Liver (tissue), 9 donors: Measurements from ENCODE around the gene CLCA1. TPM values are rescaled to one million over a fixed set of nuclear protein-coding genes. Genes with fewer than 3 reads are reported as not detected.

Experiments
- DNase-seq: peaks from one replicate; pipeline ENCODE4 v3.0.0-alpha.2; 2017; ENCODE audit warnings: low spot score
- H3K27ac ChIP-seq, 2 donors: one replicate each; pipeline ENCODE4 v1.7.0; 2013; ENCODE audit warnings: inconsistent platforms in 2 of 2, low read length in 2 of 2, control low read depth in 1 of 2, low read depth in 1 of 2, mild to moderate bottlenecking in 1 of 2
- H3K27me3 ChIP-seq, 4 donors: one replicate each; pipeline versions ENCODE4 v1.6.1 to v1.7.0; 2013; ENCODE audit warnings: low read length in 3 of 4, inconsistent platforms in 1 of 4, mild to moderate bottlenecking in 1 of 4, moderate library complexity in 1 of 4; ENCODE audit not compliant: control insufficient read depth in 4 of 4, insufficient read depth in 4 of 4
- H3K36me3 ChIP-seq, 4 donors: one replicate each; pipeline versions ENCODE4 v1.6.1 to v1.7.0; 2013; ENCODE audit warnings: low read length in 3 of 4, mild to moderate bottlenecking in 3 of 4, low read depth in 1 of 4, moderate library complexity in 1 of 4; ENCODE audit not compliant: control insufficient read depth in 4 of 4, insufficient read depth in 3 of 4
- H3K4me1 ChIP-seq, 4 donors: one replicate each; pipeline versions ENCODE4 v1.6.1 to v1.7.0; 2013; ENCODE audit warnings: low read length in 3 of 4, mild to moderate bottlenecking in 3 of 4, moderate library complexity in 1 of 4; ENCODE audit not compliant: control insufficient read depth in 4 of 4, insufficient read depth in 4 of 4
- H3K4me3 ChIP-seq, 3 donors: one replicate each; pipeline versions ENCODE4 v1.6.1 to v1.7.0; 2013; ENCODE audit warnings: low read length in 3 of 3, control low read depth in 1 of 3, low read depth in 1 of 3, mild to moderate bottlenecking in 1 of 3
- H3K9ac ChIP-seq, 2 donors: one replicate each; pipeline ENCODE4 v1.7.0; 2013; ENCODE audit warnings: low read length in 2 of 2, mild to moderate bottlenecking in 2 of 2, moderate library complexity in 2 of 2, control low read depth in 1 of 2, low read depth in 1 of 2
- H3K9me3 ChIP-seq, 4 donors: one replicate each; pipeline versions ENCODE4 v1.6.1 to v1.7.0; 2013; ENCODE audit warnings: low read length in 3 of 4; ENCODE audit not compliant: control insufficient read depth in 4 of 4
- FOXA1 ChIP-seq: IDR thresholded peaks from 2 replicates; pipeline ENCODE4 v1.6.1; 2016; ENCODE audit warnings: antibody characterized with exemption
- FOXA2 ChIP-seq: IDR thresholded peaks from 2 replicates; pipeline ENCODE4 v1.6.1; 2016; ENCODE audit warnings: antibody characterized with exemption
- GABPA ChIP-seq, 2 donors: IDR thresholded peaks in 1 of 2; conservative IDR thresholded peaks in 1 of 2; 2 replicates each; pipeline ENCODE4 v1.6.1; 2016; ENCODE audit warnings: antibody characterized with exemption in 2 of 2, mild to moderate bottlenecking in 1 of 2, moderate library complexity in 1 of 2
- HNF4A ChIP-seq, 2 donors: conservative IDR thresholded peaks; 2 replicates each; pipeline ENCODE4 v1.6.1; 2016; ENCODE audit warnings: antibody characterized with exemption in 2 of 2, mild to moderate bottlenecking in 2 of 2
- HNF4G ChIP-seq: IDR thresholded peaks from 2 replicates; pipeline ENCODE4 v1.6.1; 2016; ENCODE audit warnings: antibody characterized with exemption
- JUND ChIP-seq, 2 donors: IDR thresholded peaks; 2 replicates each; pipeline ENCODE4 v1.6.1; 2016; ENCODE audit warnings: antibody characterized with exemption in 2 of 2
- RAD21 ChIP-seq, 2 donors: IDR thresholded peaks; 2 replicates each; pipeline ENCODE4 v1.6.1; 2016; ENCODE audit warnings: antibody characterized with exemption in 2 of 2, mild to moderate bottlenecking in 2 of 2
- REST ChIP-seq: IDR thresholded peaks from 2 replicates; pipeline ENCODE4 v1.6.1; 2016; ENCODE audit warnings: antibody characterized with exemption, mild to moderate bottlenecking
- RXRA ChIP-seq, 2 donors: IDR thresholded peaks; 2 replicates each; pipeline ENCODE4 v1.6.1; 2017 to 2018; ENCODE audit warnings: antibody characterized with exemption in 2 of 2, mild to moderate bottlenecking in 1 of 2
- SP1 ChIP-seq: IDR thresholded peaks from 2 replicates; pipeline ENCODE4 v1.6.1; 2018; ENCODE audit warnings: antibody characterized with exemption, mild to moderate bottlenecking
- TAF1 ChIP-seq: conservative IDR thresholded peaks from 2 replicates; pipeline ENCODE4 v1.6.1; 2016; ENCODE audit warnings: antibody characterized with exemption, mild to moderate bottlenecking
- ZBTB33 ChIP-seq: IDR thresholded peaks from 2 replicates; pipeline ENCODE4 v1.6.1; 2016; ENCODE audit warnings: antibody characterized with exemption
- WGBS: extraction: QIAGEN DNeasy Blood & Tissue Kit; methylation state at CpG from one replicate; pipeline ENCODE4 v1.1.7; 2013; 5-methylcytosine and 5-hydroxymethylcytosine counted together
- polyA plus RNA-seq, 2 donors: library from polyadenylated mRNA; stranded (reverse) in 1 of 2; unstranded in 1 of 2; fragments of 200-250 nt in 1 of 2; fragments of >200 nt in 1 of 2; fragmentation: Nextera tagmentation in 1 of 2; extraction: Ambion mirVana in 1 of 2; gene quantifications; one replicate each; pipeline versions ENCODE4 v1.2.1 to v1.2.3, GENCODE V29; 2013 to 2015
- total RNA-seq, 2 donors: library from RNA; depleted of rRNA; stranded (reverse); fragments of >200 nt; gene quantifications; one replicate each; pipeline ENCODE4 v1.2.3, GENCODE V29; 2014
- TF ChIP-seq, protein P1 (sequence below): IDR thresholded peaks from 2 replicates; pipeline ENCODE4 v1.6.1; 2016; ENCODE audit warnings: antibody characterized with exemption
- TF ChIP-seq, protein P2 (sequence below): fragments of 150-350 bp; IDR thresholded peaks from 2 replicates; pipeline ENCODE4 v1.5.1; 2017; ENCODE audit warnings: improper control_type of control experiment, low read depth, low read length; ENCODE audit not compliant: missing input control
- donor health status: healthy.
- donor health status: healthy.
- donor health status: healthy.
- donor health status: healthy.
- donor health status: healthy.

CLCA1 gene
- total and polyA plus RNA-seq, 4 donors, result not detected

- Histone ChIP-seq H3K9me3 (no peaks in the 10 kb centered on the region), H3K9ac (no peak overlapping the region)
Observed at GRCh38 chr1:86466986-86467385, 1.7 kb upstream of the CLCA1 start.

More at GRCh38 chr1:86466986-86467385, 1.7 kb upstream of the CLCA1 start:
- WGBS, result 74% methylated on average over 4 of the region's 4 CpGs
- no peak overlapping the region for H3K27ac ChIP-seq
- no peak overlapping the region for H3K4me3 ChIP-seq
- H3K27me3 ChIP-seq, result peaks cover 0 to 6% (median 2%) of the 10 kb centered on the region in 4 donors
- no peaks in the 10 kb centered on the region for H3K4me1 ChIP-seq
- no peak for DNase-seq
- no peaks in the 10 kb centered on the region for H3K36me3 ChIP-seq
- TF ChIP-seq FOXA2 (no peak), REST (no peak), FOXA1 (no peak), RAD21 (IDR thresholded peaks at IDR 0.05) (no peak), RXRA (IDR thresholded peaks at IDR 0.05) (no peak), TAF1 (no peak), HNF4A (conservative IDR thresholded peaks at IDR 0.05) (no peak), SP1 (no peak), JUND (IDR thresholded peaks at IDR 0.05) (no peak), GABPA (IDR thresholded peaks at IDR 0.05 in 1 of 2, conservative IDR thresholded peaks at IDR 0.05 in 1 of 2) (no peak), HNF4G (no peak), ZBTB33 (no peak)
- TF ChIP-seq, protein P1, sequence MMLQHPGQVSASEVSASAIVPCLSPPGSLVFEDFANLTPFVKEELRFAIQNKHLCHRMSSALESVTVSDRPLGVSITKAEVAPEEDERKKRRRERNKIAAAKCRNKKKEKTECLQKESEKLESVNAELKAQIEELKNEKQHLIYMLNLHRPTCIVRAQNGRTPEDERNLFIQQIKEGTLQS, result no peak
- TF ChIP-seq, protein P2, sequence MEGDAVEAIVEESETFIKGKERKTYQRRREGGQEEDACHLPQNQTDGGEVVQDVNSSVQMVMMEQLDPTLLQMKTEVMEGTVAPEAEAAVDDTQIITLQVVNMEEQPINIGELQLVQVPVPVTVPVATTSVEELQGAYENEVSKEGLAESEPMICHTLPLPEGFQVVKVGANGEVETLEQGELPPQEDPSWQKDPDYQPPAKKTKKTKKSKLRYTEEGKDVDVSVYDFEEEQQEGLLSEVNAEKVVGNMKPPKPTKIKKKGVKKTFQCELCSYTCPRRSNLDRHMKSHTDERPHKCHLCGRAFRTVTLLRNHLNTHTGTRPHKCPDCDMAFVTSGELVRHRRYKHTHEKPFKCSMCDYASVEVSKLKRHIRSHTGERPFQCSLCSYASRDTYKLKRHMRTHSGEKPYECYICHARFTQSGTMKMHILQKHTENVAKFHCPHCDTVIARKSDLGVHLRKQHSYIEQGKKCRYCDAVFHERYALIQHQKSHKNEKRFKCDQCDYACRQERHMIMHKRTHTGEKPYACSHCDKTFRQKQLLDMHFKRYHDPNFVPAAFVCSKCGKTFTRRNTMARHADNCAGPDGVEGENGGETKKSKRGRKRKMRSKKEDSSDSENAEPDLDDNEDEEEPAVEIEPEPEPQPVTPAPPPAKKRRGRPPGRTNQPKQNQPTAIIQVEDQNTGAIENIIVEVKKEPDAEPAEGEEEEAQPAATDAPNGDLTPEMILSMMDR, result no peak
